ENCODE results near the gene PKDCC.

- TF ChIP-seq CTCF (IDR thresholded peaks at IDR 0.05; ENCODE audit: low read depth, low read length, missing input control) (no peak), RXRA (IDR thresholded peaks at IDR 0.05) (no peak), MAX (IDR thresholded peaks at IDR 0.05) (no peak)
Observed at GRCh38 chr2:42079737-42080287, 32.0 kb downstream of the PKDCC start.

All from liver (tissue), 3 donors.